Activated CD4-positive, CD25-positive, alpha-beta regulatory T cell treated with anti-CD3 and anti-CD28 coated beads, Interleukin-2, amount 50 U/mL, for 16 hours (primary cell): Measurements from ENCODE around the gene TMEM92.
A peak's percentile ranks its signal among the peaks of the same experiment; 100 is the strongest.
"Not testable (repeated sequence)": the region's sequence is repeated elsewhere in the genome, so short reads cannot be mapped to it uniquely, and the experiment has no call there.

ENCODE experiments used
- DNase-seq: peaks from one replicate; pipeline ENCODE4 v3.0.0-alpha.2; 2020; ENCODE audit warnings: low read depth, low spot score

Gene TMEM92

DNA sequence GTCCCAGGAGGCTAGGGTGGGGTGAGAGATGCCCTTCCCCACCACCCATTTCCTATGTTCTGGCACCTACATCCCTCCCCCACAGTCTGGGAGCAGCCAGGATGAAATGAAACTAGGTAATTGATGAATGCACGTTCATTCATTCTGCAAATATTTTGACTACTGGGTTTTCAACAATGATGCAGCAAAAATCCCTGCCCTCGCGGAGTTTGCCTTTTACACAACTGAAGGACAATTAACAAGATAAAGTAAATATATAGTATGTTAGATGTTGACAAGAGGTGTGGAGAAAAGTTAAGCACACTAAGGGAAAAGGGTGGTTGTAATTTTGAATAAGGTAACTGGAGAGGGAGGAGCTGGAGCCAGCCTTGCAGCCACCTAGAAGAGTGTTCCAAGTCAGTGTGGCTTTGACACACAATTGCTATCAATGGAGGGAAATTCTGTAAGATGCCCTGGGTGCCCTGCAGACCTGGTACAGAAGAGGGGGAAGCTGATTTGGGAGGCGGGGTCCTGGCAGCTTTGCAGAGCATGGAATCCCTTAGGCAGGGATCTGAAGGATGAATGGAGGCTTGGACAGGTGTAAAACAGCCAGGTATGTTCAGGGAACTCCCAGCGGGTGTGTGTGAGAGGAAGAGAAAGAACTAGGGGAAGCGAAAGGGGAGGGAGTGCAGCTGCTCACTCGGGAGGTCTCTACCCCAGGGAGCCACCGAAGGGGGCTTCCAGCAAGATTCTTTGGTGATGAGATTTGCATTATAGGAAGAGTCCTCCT lies 2.5 kb downstream of the TMEM92 start:
- DNase-seq: no peak

DNA sequence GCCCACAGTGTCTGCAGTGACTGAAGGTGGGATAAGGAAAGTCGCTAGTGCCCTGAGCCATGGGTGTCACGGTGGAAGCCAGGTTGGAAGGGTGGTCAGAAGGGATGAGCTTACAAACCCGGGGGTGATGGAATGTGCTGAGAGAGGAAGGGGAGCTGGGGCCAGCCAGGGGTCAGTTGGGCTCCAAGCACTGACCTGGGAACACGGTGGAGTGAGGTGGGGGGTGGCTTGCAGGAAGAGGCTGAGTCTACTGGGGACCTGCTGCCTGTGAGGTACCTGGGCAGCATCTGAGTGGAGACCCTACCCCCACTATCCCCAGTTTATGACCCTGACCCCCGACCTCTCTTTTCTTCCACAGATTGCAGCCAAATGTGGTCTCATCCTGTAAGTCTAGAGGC lies 3.1 kb downstream of the TMEM92 start:
- no peak for DNase-seq

DNA sequence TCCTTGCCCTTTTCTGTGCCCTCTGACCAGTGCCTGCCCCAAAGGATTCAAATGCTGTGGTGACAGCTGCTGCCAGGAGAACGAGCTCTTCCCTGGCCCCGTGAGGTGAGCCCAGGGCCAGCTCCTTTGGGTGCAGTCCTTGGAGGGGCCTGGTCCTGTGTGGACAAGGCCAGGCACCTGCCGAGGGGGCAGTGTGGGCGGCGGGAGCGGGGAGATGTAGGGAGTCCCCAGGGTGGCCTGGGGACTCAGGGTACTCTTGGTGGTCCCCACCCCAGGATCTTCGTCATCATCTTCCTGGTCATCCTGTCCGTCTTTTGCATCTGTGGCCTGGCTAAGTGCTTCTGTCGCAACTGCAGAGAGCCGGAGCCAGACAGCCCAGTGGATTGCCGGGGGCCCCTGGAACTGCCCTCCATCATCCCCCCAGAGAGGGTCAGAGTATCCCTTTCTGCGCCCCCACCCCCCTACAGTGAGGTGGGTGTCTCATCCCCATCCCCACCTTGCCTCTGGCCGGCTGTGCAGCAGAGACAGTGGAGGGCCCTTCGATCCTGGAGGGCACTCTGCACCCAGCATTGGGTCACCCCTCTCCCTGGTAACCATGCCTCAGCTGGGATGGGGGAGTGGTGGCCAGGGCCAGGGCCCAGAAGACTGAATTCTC lies 4.4 kb downstream of the TMEM92 start:
- no peak for DNase-seq

DNA sequence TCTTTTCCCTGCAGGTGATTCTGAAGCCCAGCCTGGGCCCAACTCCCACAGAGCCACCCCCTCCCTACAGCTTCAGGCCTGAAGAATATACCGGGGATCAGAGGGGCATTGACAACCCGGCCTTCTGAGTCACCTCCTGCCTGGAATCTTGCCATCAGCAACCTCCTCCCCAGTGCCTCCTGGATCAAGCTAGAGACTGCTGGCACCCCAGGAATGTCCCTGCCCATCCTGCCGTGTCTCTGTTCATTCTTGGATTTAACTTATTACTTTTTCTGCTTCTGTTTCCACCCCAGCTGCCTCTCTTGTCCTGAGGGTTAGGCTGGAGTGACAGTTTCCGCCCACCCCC lies 4.9 kb downstream of the TMEM92 start:
- no peak for DNase-seq

DNA sequence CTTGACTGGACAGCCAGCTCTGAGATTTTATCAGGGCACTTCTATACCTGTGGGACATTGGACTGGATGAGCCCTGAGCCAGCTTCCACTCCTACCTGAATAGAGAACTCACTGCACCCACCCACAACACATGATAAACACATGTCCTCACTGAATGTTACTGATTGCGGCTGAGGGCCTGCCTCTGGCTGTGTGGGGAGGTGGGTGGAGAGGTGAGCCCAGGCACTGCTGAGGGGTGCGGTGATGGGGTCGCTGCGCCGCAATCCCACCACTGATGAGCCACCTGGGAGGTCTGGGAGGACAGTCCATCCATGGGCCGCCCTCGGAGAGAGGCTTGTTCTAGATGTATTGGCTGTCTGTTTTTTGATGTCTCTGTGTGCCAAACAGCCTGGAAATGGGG lies 5.4 kb downstream of the TMEM92 start:
- no peak for DNase-seq

DNA sequence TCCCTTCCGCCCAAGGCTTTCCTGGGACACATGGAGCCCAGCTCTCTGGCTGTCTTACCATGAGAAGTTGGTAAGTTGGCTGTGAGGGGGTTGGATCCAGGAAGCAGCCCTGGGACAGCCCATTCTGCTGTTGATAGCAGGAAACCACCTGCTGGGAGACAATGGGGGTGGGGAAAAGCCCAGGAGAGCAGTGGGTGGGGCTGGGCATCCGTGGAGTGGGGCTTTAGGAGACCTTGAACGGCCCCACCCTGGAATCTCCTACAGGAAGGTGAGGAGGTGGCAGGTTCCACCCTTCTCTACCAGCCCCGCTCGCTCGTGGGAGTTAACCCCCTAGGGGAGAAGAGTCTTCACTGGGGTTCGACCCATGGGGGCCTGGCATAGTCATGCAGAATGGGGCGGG lies 5.8 kb downstream of the TMEM92 start:
- DNase-seq: no peak

DNA sequence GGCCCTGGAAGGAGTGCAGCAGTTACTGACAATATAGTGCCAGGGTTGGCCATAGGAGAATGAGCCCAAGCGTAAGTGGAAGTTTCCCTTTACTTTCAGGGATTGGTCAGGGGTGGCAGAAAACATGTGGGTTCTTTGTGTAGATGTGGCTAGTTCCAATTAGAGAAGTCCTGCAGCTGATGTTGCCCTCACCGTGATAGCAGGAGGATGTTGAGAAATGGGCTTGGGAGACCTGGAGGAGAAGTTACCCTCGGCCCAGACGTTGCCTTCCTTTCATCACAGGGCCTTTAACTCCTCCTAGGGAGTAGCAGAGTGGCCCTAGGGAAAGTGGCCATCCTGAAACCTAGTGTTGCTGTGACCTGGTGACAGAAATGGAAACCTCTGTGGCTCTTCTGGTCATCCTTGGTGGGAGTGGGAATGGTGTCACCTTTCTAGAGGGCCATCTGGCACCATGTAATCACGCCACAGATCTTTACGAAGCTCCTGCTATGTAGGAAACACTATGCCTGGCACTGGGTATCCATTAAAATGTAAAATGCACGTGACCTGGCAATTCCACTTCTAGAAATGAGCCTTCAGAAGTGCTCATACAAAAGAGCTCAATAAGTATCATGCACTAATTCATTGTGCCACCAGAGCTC lies 6.7 kb downstream of the TMEM92 start:
- no peak for DNase-seq

DNA sequence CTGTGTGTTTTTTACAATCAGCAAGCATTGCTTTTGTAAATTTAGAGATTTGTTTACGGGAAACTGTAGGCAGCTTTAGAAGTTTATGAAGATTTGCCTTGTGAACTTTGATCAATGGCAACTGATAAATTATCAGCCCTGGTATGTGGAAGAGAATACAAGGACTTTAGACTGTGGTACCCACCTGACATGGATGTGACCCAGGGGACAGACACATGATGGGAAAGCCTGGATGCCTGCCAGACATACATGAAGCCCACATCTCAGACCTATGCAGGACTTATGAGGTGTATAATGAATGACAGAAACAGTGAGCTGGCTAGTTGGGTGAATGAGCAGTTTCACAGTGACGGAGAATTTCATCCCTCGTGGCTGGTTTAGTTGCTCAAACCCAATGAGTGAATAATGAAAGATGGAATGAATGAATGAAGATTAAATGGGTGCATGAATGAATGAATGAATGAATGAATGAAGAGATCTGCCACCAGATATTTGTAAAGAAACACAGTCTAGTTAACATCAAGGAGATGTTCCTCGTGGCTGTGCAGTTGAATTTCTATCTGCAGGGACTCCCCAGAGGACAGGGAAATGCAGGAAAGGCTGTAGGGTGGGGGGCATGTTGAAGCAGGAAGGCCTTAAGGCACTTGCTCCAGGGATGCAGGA lies 7.6 kb downstream of the TMEM92 start:
- no peak for DNase-seq

DNA sequence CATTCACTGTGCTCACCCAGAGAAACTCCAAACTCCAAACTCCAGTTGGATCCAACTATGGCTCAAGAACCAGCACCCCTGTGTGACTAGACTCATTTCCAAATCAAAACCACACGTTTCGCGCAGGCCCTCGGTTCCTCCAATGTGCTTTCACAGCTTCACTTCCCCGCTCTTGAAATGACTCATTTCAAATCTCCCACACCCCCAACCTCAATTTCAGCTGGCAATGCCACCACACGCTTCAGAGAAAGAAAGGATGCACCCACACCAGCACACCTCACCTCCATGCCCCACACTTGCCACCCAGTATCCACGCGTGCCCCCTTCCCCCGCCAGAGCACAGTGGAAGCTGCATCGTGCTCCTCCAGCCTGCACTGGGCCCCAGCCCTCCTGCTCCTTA lies 9.0 kb downstream of the TMEM92 start:
- no peak for DNase-seq

DNA sequence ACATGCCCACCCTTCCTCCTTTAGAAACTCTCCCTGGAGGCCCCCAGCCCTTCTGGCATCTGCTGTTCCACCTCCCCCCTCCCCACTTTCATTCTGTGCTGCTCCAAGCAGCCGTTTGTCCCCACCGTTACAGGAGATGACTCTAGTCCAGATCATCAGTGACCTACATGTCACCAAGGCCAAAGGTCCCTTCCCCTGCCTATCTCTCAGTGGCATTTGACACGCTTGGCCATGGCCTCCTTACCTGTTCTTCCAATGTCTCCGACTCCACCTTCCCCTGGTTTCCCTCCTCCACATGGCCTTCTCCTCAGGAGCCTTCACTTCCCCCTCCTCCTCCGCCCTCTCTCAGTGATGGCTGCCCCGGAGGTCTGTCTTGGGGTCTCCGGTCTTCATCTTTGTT lies 9.4 kb downstream of the TMEM92 start:
- no peak for DNase-seq

DNA sequence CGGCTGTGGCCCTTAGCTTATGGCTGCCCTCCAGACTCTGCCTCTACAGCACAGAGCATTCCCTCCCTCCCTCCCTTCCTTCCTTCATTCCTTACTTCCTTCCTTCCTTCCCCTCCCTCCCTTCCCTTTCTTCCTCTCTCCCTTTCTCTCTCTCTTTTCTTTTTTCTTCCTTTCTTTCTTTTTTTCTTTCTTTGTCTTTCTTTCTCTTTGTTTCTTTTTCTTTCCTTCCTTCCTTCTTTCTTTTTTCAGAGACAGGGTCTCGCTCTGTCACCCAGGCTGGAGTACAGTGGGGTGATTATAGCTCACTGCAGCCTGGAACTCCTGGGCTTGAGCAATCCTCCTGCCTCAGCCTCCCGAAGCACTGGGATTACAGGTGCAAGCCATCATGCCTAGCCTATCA lies 11.7 kb downstream of the TMEM92 start:
- DNase-seq: no peak

DNA sequence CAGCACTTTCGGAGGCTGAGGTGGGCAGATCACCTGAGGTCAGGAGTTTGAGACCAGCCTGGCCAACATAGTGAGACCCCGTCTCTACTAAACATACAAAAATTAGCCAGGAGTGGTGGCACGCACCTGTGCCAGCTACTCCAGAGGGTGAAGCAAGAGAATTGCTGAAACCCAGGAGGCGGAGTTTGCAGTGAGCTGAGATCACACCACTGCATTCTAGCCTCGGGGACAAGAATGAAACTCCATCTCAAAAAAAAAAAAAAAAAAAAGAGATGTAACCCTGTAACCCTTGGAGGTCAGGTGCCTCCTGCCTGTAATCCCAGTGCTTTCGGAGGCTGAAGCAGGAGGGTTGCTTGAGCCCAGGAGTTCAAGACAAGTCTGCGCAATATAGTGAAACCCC lies 13.0 kb downstream of the TMEM92 start:
- not testable (repeated sequence) for DNase-seq

DNA sequence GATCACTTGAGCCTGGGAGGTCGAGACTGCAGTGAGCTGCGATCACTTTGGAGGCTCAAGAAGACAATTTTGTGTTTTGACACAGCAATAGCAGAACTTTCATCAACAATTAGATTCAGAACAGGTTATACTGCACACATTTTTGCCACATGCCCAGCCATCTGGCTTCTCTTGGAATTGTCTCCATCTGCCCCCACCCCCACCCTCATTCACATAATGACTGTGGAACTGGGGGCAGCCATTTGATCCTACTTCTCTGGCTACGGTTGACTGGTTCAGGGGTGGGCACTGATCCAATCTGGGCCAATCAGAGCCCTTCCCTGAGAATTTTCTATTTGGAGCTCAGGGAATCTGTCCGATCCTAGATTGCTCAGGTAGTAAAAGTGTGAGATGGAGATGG lies 14.0 kb downstream of the TMEM92 start:
- no peak for DNase-seq

DNA sequence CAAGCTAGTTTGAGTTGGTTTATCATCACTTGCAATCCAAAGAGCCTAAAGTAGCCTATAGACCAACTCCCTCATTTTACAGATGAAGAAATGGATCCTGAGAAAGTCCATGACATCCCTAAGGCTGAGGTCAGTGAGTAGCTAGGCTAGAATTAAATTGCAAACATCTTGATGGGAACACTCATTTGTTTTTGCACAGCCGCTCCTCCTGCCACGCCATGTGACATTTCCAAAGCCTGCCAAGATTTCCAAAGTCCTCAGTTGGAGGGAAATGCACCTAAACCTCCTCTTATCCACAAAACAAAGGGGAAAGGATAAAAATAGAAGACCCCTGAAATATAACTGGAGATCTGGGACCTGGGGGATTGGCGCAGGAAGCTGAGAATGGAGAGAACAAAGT lies 15.0 kb downstream of the TMEM92 start:
- no peak for DNase-seq

DNA sequence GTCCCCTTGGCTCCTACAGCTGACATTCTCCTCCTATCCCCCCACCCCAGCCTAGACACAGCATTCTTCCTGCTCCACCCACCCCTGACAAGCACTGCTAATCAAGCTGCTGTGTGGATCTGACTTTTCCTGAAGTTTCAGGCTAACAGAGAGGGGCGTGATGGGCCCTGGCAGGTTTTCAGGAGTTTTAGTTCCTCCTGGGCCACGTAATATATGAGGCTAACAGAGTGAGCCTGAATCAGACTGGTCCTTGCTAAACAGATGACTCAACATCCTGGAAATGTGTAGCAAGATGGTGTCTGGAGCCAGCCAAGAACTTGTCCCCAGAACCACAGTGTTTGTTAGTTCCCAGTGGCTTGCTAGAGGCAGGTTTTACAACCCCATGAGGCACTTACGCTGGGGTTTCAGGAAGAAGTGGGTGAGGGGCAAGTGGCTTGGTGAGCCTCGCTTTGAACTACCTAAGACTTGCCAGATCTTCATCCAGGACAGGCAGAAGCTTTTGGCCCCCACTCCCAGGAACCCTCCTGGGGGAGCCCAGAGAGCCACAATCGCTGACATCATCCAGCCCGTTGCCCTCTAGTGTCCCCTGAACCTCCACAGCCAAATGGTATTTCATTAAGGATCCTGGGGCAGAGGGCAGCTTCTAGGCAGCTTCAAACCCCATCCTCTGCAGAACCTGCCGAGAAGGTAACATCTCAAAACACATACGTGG lies 15.9 kb downstream of the TMEM92 start:
- DNase-seq: no peak

DNA sequence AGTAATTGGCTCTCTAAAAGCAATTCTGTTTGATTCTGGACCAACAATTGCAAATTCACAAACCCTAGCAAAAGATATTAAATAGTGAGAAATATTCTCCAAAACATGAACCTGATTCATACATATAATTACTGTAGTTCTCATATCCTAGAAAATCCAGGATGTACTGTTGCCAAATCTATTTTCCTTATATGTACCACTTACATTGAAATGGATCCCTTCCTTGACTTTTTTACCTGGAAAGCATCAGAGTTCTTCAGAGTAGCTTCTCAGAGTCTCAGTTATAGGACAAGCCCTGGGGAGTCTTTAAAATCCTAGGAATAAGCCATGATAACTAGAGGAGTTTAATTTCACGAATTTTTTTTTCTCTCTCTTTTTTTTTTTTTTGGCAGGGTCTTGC lies 16.7 kb downstream of the TMEM92 start:
- DNase-seq: no peak

DNA sequence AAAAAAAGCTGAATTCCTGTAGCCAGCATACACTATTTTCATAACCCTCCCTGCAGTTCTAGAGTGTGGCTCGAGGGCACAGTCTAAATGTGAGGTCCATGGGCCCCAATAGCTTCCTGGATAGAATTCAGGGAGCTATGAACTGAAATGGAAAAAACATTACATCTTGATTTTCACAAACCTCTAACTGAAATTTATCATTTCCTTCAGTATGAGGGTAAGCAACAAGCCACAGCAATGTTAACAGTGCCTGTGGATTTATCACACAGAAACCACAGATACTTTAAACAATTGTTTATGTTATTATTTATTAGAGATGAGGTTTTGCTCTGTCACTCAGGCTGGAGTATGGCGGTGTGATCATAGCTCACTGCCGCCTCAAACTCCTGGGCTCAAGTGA lies 18.2 kb downstream of the TMEM92 start:
- no peak for DNase-seq

DNA sequence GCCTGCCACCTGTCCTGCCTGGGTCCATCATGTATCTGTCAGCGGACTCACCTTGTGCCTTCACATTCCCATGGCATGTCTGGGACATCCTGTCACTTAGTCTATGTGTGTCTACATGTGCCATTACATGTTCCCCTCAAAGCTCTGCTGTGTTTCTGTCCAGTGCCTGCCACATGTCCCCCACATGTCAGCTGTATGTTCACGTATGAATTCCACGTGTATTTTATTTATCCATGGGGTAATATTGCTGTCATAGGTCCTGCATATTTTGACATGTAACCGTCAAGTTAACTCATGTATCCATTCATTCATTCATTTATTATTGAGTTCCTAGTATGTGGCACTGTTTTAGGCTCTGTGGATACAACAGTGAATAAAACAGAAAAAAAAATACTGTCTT lies 20.8 kb downstream of the TMEM92 start:
- DNase-seq: no peak

DNA sequence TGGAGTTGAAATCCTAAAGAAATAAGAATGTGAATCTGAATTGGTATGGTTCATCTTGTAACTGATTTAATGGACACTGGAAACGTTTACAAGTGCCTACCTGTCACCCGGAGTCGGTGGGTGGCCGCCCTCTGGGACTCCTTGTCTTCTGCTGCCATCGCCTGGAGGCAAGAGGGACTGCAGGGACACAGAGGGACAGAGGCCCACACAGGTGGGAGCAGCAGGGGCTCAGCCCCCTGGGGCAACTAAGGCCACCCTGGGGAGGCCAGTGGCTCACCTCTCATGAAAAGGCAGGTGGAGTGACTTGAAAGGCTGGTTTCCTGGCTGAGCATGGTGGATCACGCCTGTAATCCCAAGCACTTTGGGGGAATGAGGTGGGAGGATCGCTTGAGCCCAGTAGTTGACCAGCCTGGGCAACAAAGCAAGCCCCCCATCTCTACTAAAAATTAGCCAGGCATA lies 23.2 kb downstream of the TMEM92 start:
- peak; percentile 56 for DNase-seq

DNA sequence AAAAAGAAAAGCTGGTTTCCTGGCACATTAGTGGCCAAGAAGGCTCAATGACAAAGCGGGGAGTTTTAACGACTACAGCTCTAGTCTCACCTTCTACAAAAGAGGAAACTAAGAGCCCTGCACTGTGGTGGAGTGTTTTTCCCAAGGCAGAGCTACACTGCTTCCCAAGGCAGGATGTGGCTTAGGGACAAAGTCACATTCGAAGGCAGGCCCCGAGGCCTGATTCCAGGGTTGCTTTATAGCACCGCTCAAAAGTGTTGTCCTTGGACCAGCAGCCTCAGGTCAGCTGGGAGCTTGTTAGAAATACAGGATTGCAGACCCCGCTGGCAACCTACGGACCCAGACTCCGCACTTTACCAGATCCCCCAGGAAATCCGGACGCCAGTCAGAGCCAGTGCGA lies 23.8 kb downstream of the TMEM92 start:
- DNase-seq: no peak

DNA sequence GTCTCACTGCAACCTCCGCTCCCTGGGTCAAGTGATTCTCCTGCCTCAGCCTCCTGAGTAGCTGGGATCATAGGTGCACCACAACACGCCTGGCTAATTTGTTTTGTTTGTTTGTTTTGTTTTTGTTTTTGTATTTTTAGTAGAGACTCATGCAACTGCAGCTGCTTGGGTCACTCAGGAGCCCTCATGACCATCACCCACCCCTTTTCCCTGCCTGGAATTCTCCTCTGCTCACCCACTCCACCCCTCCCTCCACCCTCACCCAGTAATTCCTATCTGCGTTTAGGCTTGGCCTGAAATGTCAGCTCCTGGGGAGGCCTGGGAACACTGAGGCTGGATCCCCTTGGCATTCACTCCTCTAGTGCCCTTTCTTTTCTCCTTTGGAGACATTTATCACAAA lies 25.5 kb downstream of the TMEM92 start:
- no peak for DNase-seq

DNA sequence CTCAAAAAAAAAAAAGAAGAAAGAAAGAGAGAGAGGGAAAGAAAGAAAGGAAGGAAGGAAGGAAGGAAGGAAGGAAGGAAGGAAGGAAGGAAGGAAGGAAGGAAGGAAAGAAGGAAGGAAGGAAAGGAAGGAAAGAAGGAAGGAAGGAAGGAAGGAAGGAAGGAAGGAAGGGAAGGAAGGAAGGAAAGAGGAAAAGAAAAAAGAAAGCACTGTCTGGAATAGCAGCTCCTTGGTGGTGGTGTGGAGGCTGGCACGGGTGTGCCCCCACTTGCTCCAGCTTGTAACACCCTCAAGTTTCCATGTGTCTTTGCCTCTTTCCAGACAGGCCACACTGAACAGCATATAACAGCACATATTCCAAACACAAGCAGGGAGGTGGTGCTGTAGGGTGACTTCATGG lies 26.6 kb downstream of the TMEM92 start:
- not testable (repeated sequence) for DNase-seq
